Measurements from ENCODE around the gene PTX4. TPM values are rescaled to one million over a fixed set of nuclear protein-coding genes. Genes with fewer than 3 reads are reported as not detected.

PTX4 gene
- total and polyA plus RNA-seq, 5 donors = 0.09 to 0.28 (median 0.18) TPM; not detected in 2

- intact Hi-C loops (cut with DNase I) = loop anchor here in 1 of 4 donors (10.0 kb wide), 1 partner anchor 68 kb away; no protein-coding TSS in a partner anchor
- WGBS = 93% methylated on average over 25 of the region's 25 CpGs
- Histone ChIP-seq H3K4me1 (ENCODE audit: control insufficient read depth, insufficient read depth, low read length) (peaks cover 4% of the 10 kb centered on the region), H3K9me3 (ENCODE audit: control insufficient read depth, low read length) (no peaks in the 10 kb centered on the region), H3K27ac (ENCODE audit: low read length) (no peak overlapping the region), H3K27me3 (ENCODE audit: control insufficient read depth, insufficient read depth) (no peaks in the 10 kb centered on the region), H3K4me3 (ENCODE audit: low read length) (no peak overlapping the region)
- ATAC-seq (no peak), DNase-seq (peak in 2 of 3 donors; percentile 27 to 44)
Observed at GRCh38 chr16:1496464-1496863, 7.7 kb upstream of the PTX4 start.

- no peak overlapping the region for H3K27ac ChIP-seq (ENCODE audit: low read length)
- intact Hi-C loops (cut with DNase I) = loop anchor here in 1 of 4 donors (10.0 kb wide), 1 partner anchor 69 kb away; no protein-coding TSS in a partner anchor
Observed at GRCh38 chr16:1495889-1496262, 7.1 kb upstream of the PTX4 start.

GRCh38 chr16:1495211-1495888 lies 6.6 kb upstream of the PTX4 start:
- DNase-seq (peak in 2 of 3 donors; percentile 49 to 56), ATAC-seq (no peak)
- no peaks in the 10 kb centered on the region for H3K27me3 ChIP-seq (ENCODE audit: control insufficient read depth, insufficient read depth)
- H3K27ac ChIP-seq (ENCODE audit: low read length) = no peak overlapping the region
- no peaks in the 10 kb centered on the region for H3K9me3 ChIP-seq (ENCODE audit: control insufficient read depth, low read length)
- intact Hi-C loops (cut with DNase I) = loop anchor here in 1 of 4 donors (10.0 kb wide), 1 partner anchor 69 kb away; no protein-coding TSS in a partner anchor
- WGBS = 83% methylated on average over 39 of the region's 39 CpGs
- peaks cover 4% of the 10 kb centered on the region for H3K4me1 ChIP-seq (ENCODE audit: control insufficient read depth, insufficient read depth, low read length)
- no peak overlapping the region for H3K4me3 ChIP-seq (ENCODE audit: low read length)

More at GRCh38 chr16:1495889-1496262, 7.1 kb upstream of the PTX4 start:
- WGBS = 93% methylated on average over 25 of the region's 25 CpGs
- Histone ChIP-seq H3K9me3 (ENCODE audit: control insufficient read depth, low read length) (no peaks in the 10 kb centered on the region), H3K27me3 (ENCODE audit: control insufficient read depth, insufficient read depth) (no peaks in the 10 kb centered on the region), H3K4me1 (ENCODE audit: control insufficient read depth, insufficient read depth, low read length) (peaks cover 4% of the 10 kb centered on the region), H3K4me3 (ENCODE audit: low read length) (no peak overlapping the region)
- peak in 2 of 3 donors; percentile 49 to 52 for DNase-seq
- ATAC-seq = no peak

DNA sequence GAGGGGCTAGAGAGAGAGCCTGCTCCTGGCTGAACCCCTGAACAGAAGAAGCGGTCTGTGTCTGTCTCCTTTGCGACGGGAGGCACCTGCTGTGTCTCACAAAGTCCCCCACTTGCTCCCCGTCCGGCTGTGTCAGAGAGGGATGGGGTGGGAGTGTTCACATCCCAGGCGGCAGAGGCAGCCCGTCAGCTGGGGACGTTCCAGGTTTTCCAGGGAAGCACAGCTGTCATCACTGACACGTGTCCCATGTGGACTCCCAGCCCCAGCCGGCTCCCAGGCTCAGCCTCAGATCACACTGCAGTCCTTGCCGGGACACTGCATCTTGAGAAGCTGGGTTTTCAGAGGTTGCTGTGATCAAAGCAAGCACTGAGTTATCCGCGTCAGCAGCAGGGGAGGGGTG lies 6.0 kb upstream of the PTX4 start:
- Histone ChIP-seq H3K27ac (ENCODE audit: low read length) (peak overlapping the region; percentile 22), H3K9me3 (ENCODE audit: control insufficient read depth, low read length) (no peaks in the 10 kb centered on the region), H3K4me3 (ENCODE audit: low read length) (no peak overlapping the region), H3K4me1 (ENCODE audit: control insufficient read depth, insufficient read depth, low read length) (peaks cover 4% of the 10 kb centered on the region), H3K27me3 (ENCODE audit: control insufficient read depth, insufficient read depth) (no peaks in the 10 kb centered on the region)
- intact Hi-C loops (cut with DNase I) = loop anchor here in 1 of 4 donors (5.0 to 10.0 kb wide), 2 partner anchors 70 to 123 kb away; no protein-coding TSS in a partner anchor
- peak; percentile 38 to 40 for ATAC-seq
- 42% methylated on average over 13 of the region's 13 CpGs for WGBS
- peak; percentile 60 to 81 (median 80) for DNase-seq

GRCh38 chr16:1494129-1494640 lies 5.4 kb upstream of the PTX4 start:
- peak; percentile 76 to 90 (median 89) for DNase-seq
- 16% methylated on average over 25 of the region's 25 CpGs for WGBS
- peaks cover 4% of the 10 kb centered on the region for H3K4me1 ChIP-seq (ENCODE audit: control insufficient read depth, insufficient read depth, low read length)
- intact Hi-C loops (cut with DNase I) = loop anchor here in 1 of 4 donors (5.0 to 10.0 kb wide), 2 partner anchors 71 to 123 kb away; no protein-coding TSS in a partner anchor
- peak overlapping the region; percentile 86 for H3K4me3 ChIP-seq (ENCODE audit: low read length)
- peak; percentile 75 to 76 for ATAC-seq
- H3K27ac ChIP-seq (ENCODE audit: low read length) = peak overlapping the region; percentile 22
- no peaks in the 10 kb centered on the region for H3K9me3 ChIP-seq (ENCODE audit: control insufficient read depth, low read length)
- no peaks in the 10 kb centered on the region for H3K27me3 ChIP-seq (ENCODE audit: control insufficient read depth, insufficient read depth)

GRCh38 chr16:1493746-1494094 lies 5.0 kb upstream of the PTX4 start:
- intact Hi-C loops (cut with DNase I) = loop anchor here in 1 of 4 donors (5.0 to 10.0 kb wide), 2 partner anchors 71 to 124 kb away; no protein-coding TSS in a partner anchor
- WGBS = under 1% methylated on average over 30 of the region's 30 CpGs
- H3K4me3 ChIP-seq (ENCODE audit: low read length) = peak overlapping the region; percentile 86
- ATAC-seq = peak; percentile 5 to 15
- no peaks in the 10 kb centered on the region for H3K9me3 ChIP-seq (ENCODE audit: control insufficient read depth, low read length)
- peaks cover 4% of the 10 kb centered on the region for H3K4me1 ChIP-seq (ENCODE audit: control insufficient read depth, insufficient read depth, low read length)
- peak overlapping the region; percentile 2 for H3K27ac ChIP-seq (ENCODE audit: low read length)
- no peaks in the 10 kb centered on the region for H3K27me3 ChIP-seq (ENCODE audit: control insufficient read depth, insufficient read depth)
- no peak for DNase-seq

- Histone ChIP-seq H3K4me1 (ENCODE audit: control insufficient read depth, insufficient read depth, low read length) (peaks cover 4% of the 10 kb centered on the region), H3K9me3 (ENCODE audit: control insufficient read depth, low read length) (no peaks in the 10 kb centered on the region), H3K4me3 (ENCODE audit: low read length) (peak within 1 kb of the TSS; percentile 86), H3K27me3 (ENCODE audit: control insufficient read depth, insufficient read depth) (no peaks in the 10 kb centered on the region), H3K27ac (ENCODE audit: low read length) (peak within 1 kb of the TSS; percentile 83)
- intact Hi-C loops (cut with DNase I) = loop anchor here in 1 of 4 donors (5.0 to 10.0 kb wide), 2 partner anchors 72 to 124 kb away; no protein-coding TSS in a partner anchor
- whole genome bisulfite sequencing = under 1% methylated on average over 89 of the region's 89 CpGs
- ATAC-seq (peak; percentile 91 to 93), DNase-seq (peak; percentile 83 to 94 (median 93))
Observed at GRCh38 chr16:1492923-1493745, 4.4 kb upstream of the PTX4 start, which contains the start of gene TELO2. Gene TELO2 (plus strand): TSS chr16:1493360. CDS start chr16:1494282, 922 bp downstream.

GRCh38 chr16:1492082-1492922 lies 3.6 kb upstream of the PTX4 start:
- 83% methylated on average over 23 of the region's 23 CpGs for WGBS
- Histone ChIP-seq H3K4me1 (ENCODE audit: control insufficient read depth, insufficient read depth, low read length) (peaks cover 4% of the 10 kb centered on the region), H3K27me3 (ENCODE audit: control insufficient read depth, insufficient read depth) (no peaks in the 10 kb centered on the region), H3K9me3 (ENCODE audit: control insufficient read depth, low read length) (no peaks in the 10 kb centered on the region), H3K4me3 (ENCODE audit: low read length) (peak overlapping the region; percentile 86), H3K27ac (ENCODE audit: low read length) (peak overlapping the region; percentile 29)
- DNase-seq (peak in 2 of 3 donors; percentile 46 to 56), ATAC-seq (no peak)
- intact Hi-C loops (cut with DNase I) = loop anchor here in 1 of 4 donors (5.0 to 10.0 kb wide), 2 partner anchors 72 to 125 kb away; no protein-coding TSS in a partner anchor

DNA sequence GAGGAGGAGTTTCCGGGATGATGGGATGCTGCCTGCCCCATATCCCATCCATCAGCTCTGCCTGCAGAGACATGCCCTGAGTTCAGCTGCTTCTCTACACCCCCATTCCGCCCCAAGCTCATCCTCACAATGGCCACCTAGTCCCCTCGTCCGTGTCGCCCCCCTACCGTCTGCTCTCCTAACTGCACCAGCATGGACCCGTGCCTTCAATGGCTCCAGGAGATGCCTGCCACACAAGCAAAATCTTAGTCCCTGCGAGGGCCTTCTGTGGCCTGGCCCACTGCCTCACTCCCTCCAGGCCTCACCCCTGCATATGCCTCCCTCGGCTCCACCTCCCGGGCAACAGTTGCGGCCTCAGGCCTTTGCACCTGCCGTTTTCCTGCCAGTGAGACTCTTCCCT lies 2.6 kb upstream of the PTX4 start:
- H3K27me3 ChIP-seq (ENCODE audit: control insufficient read depth, insufficient read depth) = no peaks in the 10 kb centered on the region
- no peak overlapping the region for H3K4me3 ChIP-seq (ENCODE audit: low read length)
- H3K4me1 ChIP-seq (ENCODE audit: control insufficient read depth, insufficient read depth, low read length) = peaks cover 4% of the 10 kb centered on the region
- H3K27ac ChIP-seq (ENCODE audit: low read length) = no peak overlapping the region
- ATAC-seq (no peak), DNase-seq (peak in 2 of 3 donors; percentile 25 to 33)
- 88% methylated on average over 12 of the region's 12 CpGs for WGBS
- no peaks in the 10 kb centered on the region for H3K9me3 ChIP-seq (ENCODE audit: control insufficient read depth, low read length)
- intact Hi-C loops (cut with DNase I) = loop anchor here in 1 of 4 donors (5.0 to 10.0 kb wide), 2 partner anchors 73 to 126 kb away; no protein-coding TSS in a partner anchor

DNA sequence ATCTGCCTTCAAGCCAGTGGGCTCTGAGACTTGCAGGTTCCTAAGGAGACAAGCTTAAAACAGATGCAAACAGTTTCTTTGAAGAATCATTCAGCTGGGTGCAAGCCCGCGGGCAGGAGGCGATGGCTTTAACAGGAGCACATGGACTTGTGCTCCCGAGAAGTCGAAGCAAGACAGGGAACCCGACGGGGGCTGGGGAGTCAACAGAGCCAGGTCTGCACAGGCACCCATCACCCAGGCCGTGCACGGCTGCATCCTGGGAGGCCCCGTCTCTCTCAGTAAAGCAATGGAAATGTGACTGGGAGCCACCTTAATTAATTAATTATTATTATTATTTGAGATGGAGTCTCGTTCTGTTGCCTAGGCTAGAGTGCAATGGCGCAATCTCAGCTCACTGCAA lies 333 bp upstream of the PTX4 start:
- no peaks in the 10 kb centered on the region for H3K9me3 ChIP-seq (ENCODE audit: control insufficient read depth, low read length)
- H3K27me3 ChIP-seq (ENCODE audit: control insufficient read depth, insufficient read depth) = no peaks in the 10 kb centered on the region
- H3K27ac ChIP-seq (ENCODE audit: low read length) = no peak overlapping the region
- no peak for ATAC-seq
- intact Hi-C loops (cut with DNase I) = no loop called here
- H3K4me1 ChIP-seq (ENCODE audit: control insufficient read depth, insufficient read depth, low read length) = peaks cover under 1% of the 10 kb centered on the region
- no peak for DNase-seq
- WGBS = 92% methylated on average over 12 of the region's 12 CpGs
- H3K4me3 ChIP-seq (ENCODE audit: low read length) = no peak overlapping the region
